H1 (cell line): ENCODE measurements around the gene RBBP6. TPM values are rescaled to one million over a fixed set of nuclear protein-coding genes. Genes with fewer than 3 reads are reported as not detected.

Source experiments
- BRCA1 ChIP-seq: IDR thresholded peaks from 2 replicates; pipeline ENCODE4 v1.6.1; 2012; ENCODE audit warnings: low read depth, low read length, improper control_type of control experiment
- GABPA ChIP-seq: IDR thresholded peaks from 2 replicates; pipeline ENCODE4 v1.6.1; 2011; ENCODE audit warnings: mild to moderate bottlenecking, low read length, moderate library complexity, borderline replicate concordance; ENCODE audit not compliant: insufficient read depth
- KDM1A ChIP-seq: fragments of 200-600, 300-600 bp; sonication (generic); IDR thresholded peaks from 2 replicates; pipeline ENCODE4 v1.7.1; 2016; ENCODE audit warnings: mild to moderate bottlenecking, low read length, borderline replicate concordance
- KDM4A ChIP-seq: IDR thresholded peaks from one replicate; pipeline ENCODE4 v1.7.1; 2012; ENCODE audit warnings: low read depth, mild to moderate bottlenecking, moderate library complexity, low read length, inconsistent platforms; ENCODE audit not compliant: severe bottlenecking
- RAD21 ChIP-seq, 2 experiments: IDR thresholded peaks in 1 of 2; conservative IDR thresholded peaks in 1 of 2; 2 replicates each; pipeline ENCODE4 v1.6.1; 2011; ENCODE audit warnings: low read depth in 2 of 2, low read length in 2 of 2, improper control_type of control experiment in 1 of 2, inconsistent platforms in 1 of 2, mild to moderate bottlenecking in 1 of 2, moderate library complexity in 1 of 2
- TAF7 ChIP-seq: optimal IDR thresholded peaks from 2 replicates; pipeline ENCODE3; 2011; ENCODE audit warnings: low read depth, mild to moderate bottlenecking, inconsistent platforms, low read length, moderate library complexity, borderline replicate concordance
- polyA plus RNA-seq, 7 experiments: library from polyadenylated mRNA; depleted of rRNA in 3 of 7; stranded (reverse) in 5 of 7; unstranded in 2 of 7; fragments of >200 nt in 5 of 7; fragments of 200-250 nt in 2 of 7; gene quantifications; 1 replicate in 5 of 7; 2 replicates in 1 of 7; 4 replicates in 1 of 7; pipeline versions ENCODE4 v1.2.1 to v1.2.3, GENCODE V29; 2011 to 2013; ENCODE audit warnings: missing spikeins in 2 of 7, mixed read lengths in 2 of 7
- total RNA-seq: library from RNA; stranded (reverse); fragmentation: NEBNext Ultra II Directional; extraction: Animal tissue kit (Norgen Biotek cat#: 25700); gene quantifications from 2 replicates; pipeline ENCODE4 v1.2.1, GENCODE V29; 2021

The RBBP6 gene
- total and polyA plus RNA-seq, 2 of the 8 experiments (the other 6 are each of a cell fraction or from before 2014, with no cell fraction given) = 22.5 to 54.5 TPM

DNA sequence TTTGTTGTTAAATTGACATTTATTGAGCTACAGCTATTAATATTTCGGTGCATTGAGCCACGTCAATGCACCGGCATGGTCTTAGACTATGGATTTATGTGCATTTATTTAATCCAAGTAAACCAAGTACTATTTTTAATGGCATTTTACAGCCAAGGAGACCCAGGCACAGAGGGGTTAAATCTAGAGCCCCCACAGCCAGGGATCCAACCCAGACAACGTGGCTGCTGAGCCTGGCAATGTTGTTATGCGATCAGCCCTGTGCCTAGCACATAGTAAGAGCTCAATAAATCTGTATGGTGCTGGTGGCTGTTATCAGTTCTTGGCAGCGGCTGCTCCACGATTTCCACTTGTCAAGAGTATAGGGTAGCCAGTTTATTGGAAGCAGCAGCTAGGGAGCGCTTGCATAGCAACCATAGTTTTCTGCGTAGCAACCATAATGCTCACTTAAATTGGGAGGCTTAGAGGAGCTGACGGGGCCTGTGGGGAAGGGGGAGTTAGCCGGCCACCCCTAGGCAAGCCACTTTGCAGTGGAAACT, 541 bp upstream of the RBBP6 start (continued):
- TF ChIP-seq GABPA (no peak), KDM1A (no peak), RAD21 (IDR thresholded peaks at IDR 0.05 in 1 of 2, conservative IDR thresholded peaks at IDR 0.05 in 1 of 2; ENCODE audit: low read depth in 2 of 2, low read length in 2 of 2) (no peak), BRCA1 (no peak), KDM4A (peak; percentile 23), TAF7 (no peak)
